GM18873 (cell line): ENCODE results near the gene RAD50.

Experiments
- ATAC-seq: cut with Tn5 transposase; IDR thresholded peaks from one replicate; pipeline ENCODE4 v1.9.1; 2021; ENCODE audit warnings: mild to moderate bottlenecking, moderate library complexity, moderate number of reproducible peaks; ENCODE audit not compliant: unreplicated experiment, low FRiP score

RAD50 gene

GRCh38 chr5:132673488-132673887 is 116.7 kb downstream of the RAD50 start:
- no peak for ATAC-seq

GRCh38 chr5:132673939-132674630 is 117.3 kb downstream of the RAD50 start, which contains the start of gene IL4:
IL4 (plus strand) TSS chr5:132673989; CDS start chr5:132674051, 62 bp downstream.
- no peak for ATAC-seq

DNA sequence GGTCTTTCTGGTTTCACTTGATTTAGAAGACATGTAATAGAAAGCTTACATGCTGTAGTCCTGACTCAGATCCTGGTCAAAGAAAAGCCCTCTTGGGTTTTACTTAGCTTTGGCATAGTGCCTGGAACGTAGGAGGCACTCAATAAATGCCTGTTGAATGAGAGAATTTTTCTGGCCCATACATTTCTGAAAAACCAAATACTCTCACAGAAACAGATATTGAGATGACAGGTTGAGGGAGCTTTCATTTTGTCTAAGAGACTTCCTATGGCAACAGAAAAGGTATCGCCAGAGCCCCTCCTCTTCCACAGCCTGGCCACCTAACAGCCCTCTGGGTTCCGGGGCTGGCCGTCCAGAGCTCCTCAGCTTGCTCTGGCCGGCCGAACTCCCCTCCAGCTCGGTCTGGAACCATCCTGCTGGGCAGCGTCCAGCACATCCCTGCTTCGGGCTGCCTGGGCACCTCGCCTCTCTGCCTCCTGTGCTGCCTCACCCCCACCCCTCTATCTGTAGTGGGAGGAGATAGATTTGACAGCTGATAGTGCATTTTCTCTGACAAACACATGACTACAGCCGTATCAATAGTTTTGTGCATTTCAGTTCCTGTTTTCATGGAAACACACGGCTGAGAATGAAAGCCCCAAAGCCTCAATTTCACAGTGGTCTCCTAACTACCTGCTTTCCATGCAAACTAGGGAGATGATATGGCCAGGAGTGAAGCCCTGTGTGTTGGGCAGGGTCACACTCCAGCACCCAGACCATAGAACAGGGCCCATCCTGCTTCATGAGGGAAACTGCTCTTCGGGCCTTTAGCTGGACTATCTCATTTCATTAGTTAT is 118.1 kb downstream of the RAD50 start:
- peak; percentile 70 for ATAC-seq

- no peak for ATAC-seq
These were observed 119.3 kb downstream of the RAD50 start for GRCh38 chr5:132675936-132676689.

GRCh38 chr5:132677191-132677590 is 120.4 kb downstream of the RAD50 start:
- no peak for ATAC-seq

GRCh38 chr5:132677682-132678400 is 121.1 kb downstream of the RAD50 start:
- ATAC-seq, result no peak

DNA sequence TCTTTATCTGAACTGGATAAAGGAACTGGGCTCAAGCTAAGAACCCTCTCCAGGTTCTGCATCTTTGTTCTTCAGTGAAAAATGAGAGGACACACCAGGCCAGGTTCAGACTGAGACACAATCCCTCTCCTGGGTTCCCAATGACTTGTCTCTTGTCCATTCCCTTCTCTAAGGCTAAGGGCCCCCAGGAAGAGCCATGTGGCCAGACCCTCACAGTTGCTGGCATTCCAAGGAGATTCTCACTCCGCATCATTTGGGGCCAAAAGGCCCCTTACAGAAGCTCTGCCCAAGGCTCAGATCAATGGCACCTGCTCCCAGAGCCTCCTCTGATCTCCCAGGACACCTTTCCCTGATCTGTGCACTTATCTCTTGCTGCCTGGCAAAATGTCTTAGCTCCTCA is 122.0 kb downstream of the RAD50 start:
- no peak for ATAC-seq

DNA sequence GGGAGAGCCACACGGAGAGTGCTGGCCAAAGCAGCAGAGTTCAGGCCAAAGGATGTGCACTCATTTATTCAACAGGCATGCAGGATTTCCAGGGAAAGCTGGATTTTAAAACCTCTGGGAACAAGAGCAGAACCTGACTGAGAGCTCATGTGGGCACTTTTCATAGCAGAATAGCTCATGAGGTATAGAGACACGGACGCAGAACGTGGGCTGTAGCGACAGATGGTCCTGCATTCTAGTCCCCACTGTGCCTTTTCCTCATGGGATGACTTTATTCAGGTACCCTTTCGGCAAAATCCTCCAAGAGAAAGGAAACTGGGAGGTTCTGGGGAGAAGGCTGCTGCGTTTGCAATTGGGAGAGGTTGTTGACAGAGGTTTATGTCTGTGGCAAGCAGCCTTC is 122.4 kb downstream of the RAD50 start:
- no peak for ATAC-seq

DNA sequence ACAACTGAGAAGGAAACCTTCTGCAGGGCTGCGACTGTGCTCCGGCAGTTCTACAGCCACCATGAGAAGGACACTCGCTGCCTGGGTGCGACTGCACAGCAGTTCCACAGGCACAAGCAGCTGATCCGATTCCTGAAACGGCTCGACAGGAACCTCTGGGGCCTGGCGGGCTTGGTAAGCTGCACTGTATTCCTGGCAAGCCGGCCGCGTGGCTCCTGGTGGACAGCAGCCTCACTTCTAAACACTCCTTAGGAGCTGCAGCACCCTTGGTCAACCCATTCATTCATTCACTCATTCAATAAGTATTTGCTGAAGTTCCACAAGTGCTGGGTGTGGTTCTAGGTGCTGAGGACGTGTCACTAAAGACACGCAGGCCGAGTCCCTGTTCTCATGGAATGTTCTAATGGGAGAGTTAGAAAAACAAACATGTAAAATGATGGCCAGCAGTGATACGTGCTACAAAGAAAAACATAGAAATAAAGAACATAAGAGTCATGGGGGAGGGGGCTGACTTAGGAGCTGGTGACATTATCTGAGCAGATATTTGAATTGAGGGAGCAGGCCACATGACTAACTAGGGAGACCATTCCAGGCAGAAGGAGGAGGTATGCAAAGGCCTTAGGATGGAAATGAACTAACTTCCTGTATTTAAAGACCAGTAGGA is 123.1 kb downstream of the RAD50 start:
- no peak for ATAC-seq

GRCh38 chr5:132680780-132681475 is 124.2 kb downstream of the RAD50 start:
- ATAC-seq, result no peak

GRCh38 chr5:132681476-132681831 is 124.7 kb downstream of the RAD50 start:
- ATAC-seq, result no peak

- ATAC-seq, result no peak
These were observed 125.2 kb downstream of the RAD50 start for GRCh38 chr5:132681983-132682382.

- ATAC-seq, result no peak
These were observed 127.7 kb downstream of the RAD50 start for GRCh38 chr5:132684491-132684890.

GRCh38 chr5:132684922-132685720 is 128.3 kb downstream of the RAD50 start:
- no peak for ATAC-seq

DNA sequence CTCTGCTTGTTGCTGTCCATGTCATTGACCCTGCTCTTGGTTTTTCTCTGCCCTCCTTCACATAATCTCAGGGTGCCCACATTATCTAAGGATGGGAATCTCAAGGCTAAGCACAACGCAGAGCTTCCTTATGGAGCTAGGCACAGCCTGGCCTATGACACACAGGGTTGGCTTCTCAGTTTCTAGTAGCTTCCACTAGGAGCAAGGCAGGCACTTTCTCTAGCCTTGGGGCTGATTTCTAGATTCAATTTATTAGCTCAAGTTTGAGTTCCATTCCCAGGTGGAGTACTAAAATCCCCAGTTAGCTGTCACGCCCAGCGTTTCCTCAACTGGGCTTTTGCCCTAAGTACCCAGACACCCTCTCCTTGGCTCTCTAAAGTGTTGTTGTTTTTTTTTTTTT is 129.4 kb downstream of the RAD50 start:
- no peak for ATAC-seq

DNA sequence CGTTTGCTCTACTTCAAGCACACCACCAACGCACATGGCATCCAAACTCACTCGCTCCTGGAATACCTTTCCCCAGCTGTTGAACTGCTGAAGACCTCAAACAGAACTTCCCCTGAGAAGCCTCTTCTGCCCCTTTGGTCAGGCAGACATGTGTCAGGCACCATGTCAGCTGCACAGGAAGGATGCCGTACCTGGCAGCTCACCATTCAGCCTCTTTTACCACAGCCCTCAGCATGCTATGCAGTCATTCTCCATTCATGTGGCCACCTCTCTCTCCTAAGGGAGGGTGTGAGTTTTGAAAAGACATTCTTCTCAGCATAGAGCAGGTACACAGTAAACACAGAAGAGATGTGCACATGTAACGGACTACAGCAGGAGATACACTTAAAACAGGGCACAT is 131.2 kb downstream of the RAD50 start:
- no peak for ATAC-seq

- no peak for ATAC-seq
These were observed 132.0 kb downstream of the RAD50 start for GRCh38 chr5:132688536-132689339.

GRCh38 chr5:132689513-132689912 is 132.7 kb downstream of the RAD50 start:
- no peak for ATAC-seq
